ENCODE data around the gene PNPLA6.

DNA sequence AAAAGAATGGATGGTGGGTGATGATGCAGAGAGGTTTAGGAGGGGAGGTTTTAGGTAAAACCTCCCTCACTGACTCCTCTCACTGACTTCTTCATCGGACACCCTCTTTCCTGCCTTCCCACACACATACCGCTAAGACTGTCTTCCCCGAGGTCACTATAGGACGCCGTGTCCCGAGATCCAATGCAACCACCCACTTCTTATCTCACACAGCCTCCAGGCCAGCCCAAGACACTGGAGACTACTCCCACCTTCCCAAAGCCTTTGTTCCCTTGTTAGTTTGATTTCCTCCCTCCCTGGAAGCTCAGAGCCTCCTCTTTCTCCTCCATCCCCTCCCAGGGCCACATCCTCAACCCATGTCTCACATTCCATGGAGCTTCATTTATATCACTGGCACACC lies 43.7 kb downstream of the PNPLA6 start:
- TF ChIP-seq, protein P1, sequence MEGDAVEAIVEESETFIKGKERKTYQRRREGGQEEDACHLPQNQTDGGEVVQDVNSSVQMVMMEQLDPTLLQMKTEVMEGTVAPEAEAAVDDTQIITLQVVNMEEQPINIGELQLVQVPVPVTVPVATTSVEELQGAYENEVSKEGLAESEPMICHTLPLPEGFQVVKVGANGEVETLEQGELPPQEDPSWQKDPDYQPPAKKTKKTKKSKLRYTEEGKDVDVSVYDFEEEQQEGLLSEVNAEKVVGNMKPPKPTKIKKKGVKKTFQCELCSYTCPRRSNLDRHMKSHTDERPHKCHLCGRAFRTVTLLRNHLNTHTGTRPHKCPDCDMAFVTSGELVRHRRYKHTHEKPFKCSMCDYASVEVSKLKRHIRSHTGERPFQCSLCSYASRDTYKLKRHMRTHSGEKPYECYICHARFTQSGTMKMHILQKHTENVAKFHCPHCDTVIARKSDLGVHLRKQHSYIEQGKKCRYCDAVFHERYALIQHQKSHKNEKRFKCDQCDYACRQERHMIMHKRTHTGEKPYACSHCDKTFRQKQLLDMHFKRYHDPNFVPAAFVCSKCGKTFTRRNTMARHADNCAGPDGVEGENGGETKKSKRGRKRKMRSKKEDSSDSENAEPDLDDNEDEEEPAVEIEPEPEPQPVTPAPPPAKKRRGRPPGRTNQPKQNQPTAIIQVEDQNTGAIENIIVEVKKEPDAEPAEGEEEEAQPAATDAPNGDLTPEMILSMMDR (conservative IDR thresholded peaks at IDR 0.05) = no peak
- no peak for TF ChIP-seq EZH2 (IDR thresholded peaks at IDR 0.05; ENCODE audit: low read depth)

All from PC-9 (cell line).